Medulla oblongata (tissue), 1 donor: Measurements from ENCODE around the gene HAPLN2.
"Not testable (repeated sequence)": the region's sequence is repeated elsewhere in the genome, so short reads cannot be mapped to it uniquely, and the experiment has no call there.

Source experiments
- DNase-seq: peaks from one replicate; pipeline ENCODE4 v3.0.0-alpha.2; 2015; ENCODE audit errors: extremely low spot score

Gene HAPLN2

GRCh38 chr1:156591432-156592157, 27.6 kb upstream of the HAPLN2 start, which contains the start of gene NAXE:
TSS of gene NAXE (plus strand) at chr1:156591776. CDS start at chr1:156591805, 29 bp downstream.
- DNase-seq, result peak; percentile 81

GRCh38 chr1:156592158-156592909, 26.9 kb upstream of the HAPLN2 start:
- DNase-seq, result no peak

- DNase-seq, result no peak
Measured at GRCh38 chr1:156592910-156593660, 26.1 kb upstream of the HAPLN2 start.

GRCh38 chr1:156593661-156593989, 25.6 kb upstream of the HAPLN2 start:
- DNase-seq, result no peak

- DNase-seq, result no peak
Measured at GRCh38 chr1:156594190-156594589, 25.0 kb upstream of the HAPLN2 start.

GRCh38 chr1:156595016-156595415, 24.2 kb upstream of the HAPLN2 start:
- DNase-seq, result no peak

GRCh38 chr1:156596426-156596825, 22.8 kb upstream of the HAPLN2 start:
- DNase-seq, result no peak

- no peak for DNase-seq
Measured at GRCh38 chr1:156598125-156598524, 21.1 kb upstream of the HAPLN2 start.

- no peak for DNase-seq
Measured at GRCh38 chr1:156598731-156599432, 20.3 kb upstream of the HAPLN2 start.

GRCh38 chr1:156599811-156600210, 19.4 kb upstream of the HAPLN2 start:
- no peak for DNase-seq

- DNase-seq, result no peak
Measured at GRCh38 chr1:156600733-156601121, 18.5 kb upstream of the HAPLN2 start.

- DNase-seq, result peak; percentile 86
Measured at GRCh38 chr1:156601122-156601830, 17.9 kb upstream of the HAPLN2 start, which contains the start of gene GPATCH4. TSS of gene GPATCH4 (minus strand) at chr1:156601479.

- DNase-seq, result no peak
Measured at GRCh38 chr1:156601892-156602291, 17.3 kb upstream of the HAPLN2 start.

GRCh38 chr1:156602557-156602993, 16.6 kb upstream of the HAPLN2 start:
- DNase-seq, result no peak

- not testable (repeated sequence) for DNase-seq
Measured at GRCh38 chr1:156607344-156607743, 11.9 kb upstream of the HAPLN2 start.

GRCh38 chr1:156608036-156608674, 11.1 kb upstream of the HAPLN2 start:
- peak; percentile 93 for DNase-seq

- no peak for DNase-seq
Measured at GRCh38 chr1:156608981-156609380, 10.2 kb upstream of the HAPLN2 start.

- DNase-seq, result not testable (repeated sequence)
Measured at GRCh38 chr1:156610072-156610471, 9.1 kb upstream of the HAPLN2 start.

GRCh38 chr1:156612666-156613065, 6.5 kb upstream of the HAPLN2 start:
- no peak for DNase-seq

- no peak for DNase-seq
Measured at GRCh38 chr1:156615946-156616345, 3.3 kb upstream of the HAPLN2 start.

GRCh38 chr1:156616463-156616862, 2.8 kb upstream of the HAPLN2 start:
- DNase-seq, result peak; percentile 90
